NCI-H128 (cell line): Measurements from ENCODE around the gene IQSEC3.
A peak's percentile ranks its signal among the peaks of the same experiment; 100 is the strongest.

Experiments
- DNase-seq: peaks from one replicate; lab custom pipeline; 2025; ENCODE audit not compliant: unreplicated experiment; lab: John Stamatoyannopoulos, UW

Gene IQSEC3

GRCh38 chr12:138171-138897 lies 71.8 kb downstream of the IQSEC3 start:
- no peak for DNase-seq

GRCh38 chr12:138898-139534 lies 72.4 kb downstream of the IQSEC3 start:
- no peak for DNase-seq

- no peak for DNase-seq
These were observed 73.0 kb downstream of the IQSEC3 start for GRCh38 chr12:139585-139984.

GRCh38 chr12:140162-140561 lies 73.6 kb downstream of the IQSEC3 start:
- no peak for DNase-seq

GRCh38 chr12:143964-144649 lies 77.5 kb downstream of the IQSEC3 start:
- DNase-seq: no peak

GRCh38 chr12:144650-145284 lies 78.2 kb downstream of the IQSEC3 start:
- DNase-seq: no peak

- DNase-seq: no peak
These were observed 78.9 kb downstream of the IQSEC3 start for GRCh38 chr12:145369-145960.

GRCh38 chr12:147242-147641 lies 80.7 kb downstream of the IQSEC3 start:
- DNase-seq: no peak

- no peak for DNase-seq
These were observed 82.3 kb downstream of the IQSEC3 start for GRCh38 chr12:148676-149416.

- no peak for DNase-seq
These were observed 85.0 kb downstream of the IQSEC3 start for GRCh38 chr12:151579-151978.

GRCh38 chr12:152440-152839 lies 85.9 kb downstream of the IQSEC3 start:
- no peak for DNase-seq

GRCh38 chr12:153080-153746 lies 86.6 kb downstream of the IQSEC3 start:
- DNase-seq: peak; percentile 31

- no peak for DNase-seq
These were observed 87.5 kb downstream of the IQSEC3 start for GRCh38 chr12:154058-154457.

- DNase-seq: no peak
These were observed 88.4 kb downstream of the IQSEC3 start for GRCh38 chr12:155006-155405.

GRCh38 chr12:155646-156045 lies 89.1 kb downstream of the IQSEC3 start:
- DNase-seq: no peak

GRCh38 chr12:156945-157344 lies 90.4 kb downstream of the IQSEC3 start:
- DNase-seq: no peak

GRCh38 chr12:157644-158043 lies 91.1 kb downstream of the IQSEC3 start:
- DNase-seq: no peak

GRCh38 chr12:159156-159782 lies 92.7 kb downstream of the IQSEC3 start:
- no peak for DNase-seq

- no peak for DNase-seq
These were observed 94.3 kb downstream of the IQSEC3 start for GRCh38 chr12:160858-161257.

- no peak for DNase-seq
These were observed 95.3 kb downstream of the IQSEC3 start for GRCh38 chr12:161823-162222.
